Activated CD4-positive, alpha-beta T cell treated with anti-CD3 and anti-CD28 coated beads for 24 hours (primary cell): ENCODE data around the gene ZNF518A.
"Not testable (repeated sequence)": the region's sequence is repeated elsewhere in the genome, so short reads cannot be mapped to it uniquely, and the experiment has no call there.

ENCODE experiments used
- DNase-seq, 2 donors: peaks; one replicate each; pipeline ENCODE4 v3.0.0-alpha.2; 2020; ENCODE audit warnings: low read depth in 2 of 2

The ZNF518A gene

GRCh38 chr10:96131621-96132020, 1.5 kb downstream of the ZNF518A start:
- DNase-seq: no peak

- DNase-seq: no peak
Measured at GRCh38 chr10:96133135-96133534, 3.0 kb downstream of the ZNF518A start.

- no peak for DNase-seq
Measured at GRCh38 chr10:96136810-96137209, 6.7 kb downstream of the ZNF518A start.

GRCh38 chr10:96137567-96137966, 7.5 kb downstream of the ZNF518A start:
- DNase-seq: no peak

GRCh38 chr10:96138102-96138501, 8.0 kb downstream of the ZNF518A start:
- DNase-seq: no peak

- no peak for DNase-seq
Measured at GRCh38 chr10:96152437-96152836, 22.3 kb downstream of the ZNF518A start.

GRCh38 chr10:96153070-96153469, 23.0 kb downstream of the ZNF518A start:
- DNase-seq: no peak

GRCh38 chr10:96165726-96166125, 35.6 kb downstream of the ZNF518A start:
- no peak for DNase-seq

- no peak for DNase-seq
Measured at GRCh38 chr10:96168546-96168945, 38.4 kb downstream of the ZNF518A start.

- no peak for DNase-seq
Measured at GRCh38 chr10:96170230-96170629, 40.1 kb downstream of the ZNF518A start.

GRCh38 chr10:96172666-96173065, 42.6 kb downstream of the ZNF518A start:
- DNase-seq: no peak

- no peak for DNase-seq
Measured at GRCh38 chr10:96176985-96177384, 46.9 kb downstream of the ZNF518A start.

GRCh38 chr10:96188421-96188820, 58.3 kb downstream of the ZNF518A start:
- no peak for DNase-seq

- no peak for DNase-seq
Measured at GRCh38 chr10:96188916-96189315, 58.8 kb downstream of the ZNF518A start.

GRCh38 chr10:96189505-96189904, 59.4 kb downstream of the ZNF518A start:
- DNase-seq: not testable (repeated sequence)

GRCh38 chr10:96201525-96201924, 71.4 kb downstream of the ZNF518A start:
- DNase-seq: no peak

- DNase-seq: no peak
Measured at GRCh38 chr10:96205580-96205979, 75.5 kb downstream of the ZNF518A start.

- DNase-seq: no peak
Measured at GRCh38 chr10:96208271-96208670, 78.2 kb downstream of the ZNF518A start.

- no peak for DNase-seq
Measured at GRCh38 chr10:96208946-96209345, 78.8 kb downstream of the ZNF518A start.

- DNase-seq: no peak
Measured at GRCh38 chr10:96211764-96212163, 81.7 kb downstream of the ZNF518A start.

- DNase-seq: no peak
Measured at GRCh38 chr10:96212911-96213310, 82.8 kb downstream of the ZNF518A start.
